GM11168 (cell line): ENCODE results near the gene MOAP1.
"Not testable (repeated sequence)": the region's sequence is repeated elsewhere in the genome, so short reads cannot be mapped to it uniquely, and the experiment has no call there.

Experiments
- in situ Hi-C: fragments of 300-500 bp; cut with MboI; formaldehyde crosslinking; loops from one replicate; pipeline ENCODE4 v1.12.0; 2022; ENCODE audit warnings: low sequenced_read_pairs; ENCODE audit not compliant: unreplicated experiment

Gene MOAP1, protein sequence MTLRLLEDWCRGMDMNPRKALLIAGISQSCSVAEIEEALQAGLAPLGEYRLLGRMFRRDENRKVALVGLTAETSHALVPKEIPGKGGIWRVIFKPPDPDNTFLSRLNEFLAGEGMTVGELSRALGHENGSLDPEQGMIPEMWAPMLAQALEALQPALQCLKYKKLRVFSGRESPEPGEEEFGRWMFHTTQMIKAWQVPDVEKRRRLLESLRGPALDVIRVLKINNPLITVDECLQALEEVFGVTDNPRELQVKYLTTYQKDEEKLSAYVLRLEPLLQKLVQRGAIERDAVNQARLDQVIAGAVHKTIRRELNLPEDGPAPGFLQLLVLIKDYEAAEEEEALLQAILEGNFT

DNA sequence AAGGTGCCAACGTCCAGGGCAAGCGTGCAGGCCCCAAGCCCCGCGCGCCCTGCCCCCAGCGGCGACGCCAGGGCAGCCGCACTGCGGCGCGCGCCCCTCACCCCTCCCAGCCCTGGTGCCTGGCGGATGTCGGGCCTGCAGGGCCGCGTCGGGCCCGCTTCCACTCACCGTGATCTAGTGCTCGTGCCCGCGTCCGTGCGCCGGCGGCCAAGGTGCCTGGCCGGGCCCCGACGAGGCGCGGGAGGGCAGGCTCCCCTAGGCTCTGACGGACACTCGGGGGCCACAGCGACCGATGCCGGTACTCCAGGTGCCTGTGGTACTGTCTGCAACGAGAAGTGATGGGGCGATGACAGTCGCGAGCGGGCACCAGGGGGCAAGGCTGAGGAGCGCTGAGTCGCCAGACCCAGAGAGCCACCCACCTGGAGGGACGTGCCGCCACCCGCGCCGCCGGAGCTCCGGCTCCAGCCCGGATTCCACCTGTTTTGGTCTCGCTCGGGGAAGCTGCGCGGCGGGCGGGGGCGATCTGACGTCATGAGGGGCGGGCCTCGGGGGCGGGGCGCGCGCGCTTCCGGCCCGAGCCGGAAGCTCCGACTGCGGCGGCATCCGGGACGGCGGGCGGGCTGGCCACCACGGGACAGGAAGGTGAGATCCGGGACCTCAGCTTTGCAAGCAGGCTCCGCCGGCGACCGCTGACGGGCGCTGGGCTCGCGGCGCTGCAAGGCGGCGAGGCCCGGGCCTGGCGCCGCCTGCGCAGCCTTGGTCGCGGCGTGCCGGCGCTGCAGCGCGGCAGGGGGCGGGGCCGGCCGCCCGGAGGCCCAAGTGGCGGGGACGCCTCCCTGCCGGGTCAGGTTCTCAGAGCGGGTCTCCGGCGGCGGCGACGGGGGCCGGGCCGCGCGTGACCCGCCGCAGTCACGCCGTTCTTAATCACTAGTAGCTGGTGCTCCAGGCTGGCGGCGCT lies at the start of gene MOAP1, which contains the start of gene LYSET:
Gene MOAP1 (minus strand): TSS at position 507 of the 958 bp plus-strand sequence. CDS start 655 bp downstream, outside the sequence.
Gene LYSET (plus strand): TSS at position 927 of the 958 bp plus-strand sequence. CDS start 89 bp downstream, outside the sequence.
- in situ Hi-C loops, result no loop called here

DNA sequence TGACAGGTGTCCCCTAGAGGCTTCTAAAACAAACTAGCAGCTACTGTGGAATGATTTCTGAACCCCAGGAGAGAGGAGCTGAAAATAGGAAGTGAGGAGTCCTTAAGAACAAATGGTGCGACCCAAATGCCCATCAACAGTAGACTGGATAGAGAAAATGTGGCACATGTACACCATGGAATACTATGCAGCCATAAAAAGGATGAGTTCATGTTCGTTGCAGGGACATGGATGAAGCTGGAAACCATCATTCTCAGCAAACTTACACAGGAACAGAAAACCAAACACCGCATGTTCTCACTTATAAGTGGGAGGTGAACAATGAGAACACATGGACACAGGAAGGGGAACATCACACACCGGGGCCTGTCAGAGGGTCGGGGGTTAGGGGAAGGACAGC lies 48.4 kb upstream of the MOAP1 start:
- in situ Hi-C loops, result not testable (repeated sequence)

DNA sequence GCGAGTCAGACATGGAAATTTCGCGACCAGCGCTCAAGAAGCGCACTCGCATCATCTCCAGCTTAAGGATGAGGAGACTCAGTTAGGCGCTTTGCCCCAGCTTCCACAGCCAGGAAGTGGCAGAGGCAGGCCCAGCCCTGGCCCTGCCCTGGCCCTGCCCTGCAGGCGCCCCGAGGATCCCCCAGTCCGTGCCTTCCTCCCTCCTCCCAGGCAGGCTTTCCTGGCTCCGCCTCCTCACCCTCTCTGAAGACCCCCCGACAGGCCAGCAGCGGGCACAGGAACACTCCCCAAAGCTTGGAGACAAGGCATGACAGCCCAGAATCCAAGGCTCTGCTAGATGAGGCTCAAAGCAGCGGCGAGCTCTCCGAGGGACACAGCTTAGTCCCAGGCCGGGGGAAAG lies 47.5 kb upstream of the MOAP1 start:
- in situ Hi-C loops, result no loop called here

DNA sequence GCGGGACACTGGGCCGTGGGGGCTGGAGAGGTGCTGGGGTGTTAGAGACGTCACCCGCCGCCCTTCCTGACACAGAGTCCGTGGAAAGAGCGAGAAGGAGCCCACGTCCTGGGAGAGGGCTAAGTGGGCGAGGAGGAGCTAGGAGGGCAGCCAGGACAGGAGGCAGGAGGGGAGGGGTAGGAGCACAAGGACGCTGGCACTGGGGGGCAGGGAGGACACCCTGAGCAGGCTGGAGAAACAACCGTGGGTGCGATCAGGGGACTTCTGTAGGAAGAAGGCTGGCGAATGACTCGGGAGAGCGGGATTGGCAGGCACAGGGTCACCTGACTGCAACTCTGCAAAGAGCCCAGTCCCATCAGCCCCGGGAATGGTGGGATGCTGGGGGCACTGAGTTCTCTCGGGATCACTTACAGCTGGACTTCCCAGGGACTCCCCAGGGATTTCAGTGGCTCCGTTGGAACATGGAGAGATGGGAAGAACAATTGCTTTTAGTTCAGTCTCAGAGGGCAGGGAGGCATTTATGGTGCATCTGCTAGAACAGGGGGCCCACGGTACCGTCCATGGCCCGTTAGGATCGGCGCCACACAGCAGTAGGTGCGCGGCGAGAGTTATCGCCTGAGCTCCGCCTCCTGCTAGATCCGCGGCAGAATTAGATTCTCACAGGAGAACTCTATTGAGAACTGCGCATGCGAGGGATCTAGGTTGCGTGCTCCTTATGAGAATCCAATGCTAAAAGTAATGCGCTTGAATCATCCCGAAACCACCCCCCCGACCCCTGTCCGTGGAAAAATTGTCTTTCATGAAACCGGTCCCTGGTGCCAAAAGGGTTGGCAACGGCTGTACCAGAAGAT lies 46.7 kb upstream of the MOAP1 start:
- in situ Hi-C loops, result no loop called here

DNA sequence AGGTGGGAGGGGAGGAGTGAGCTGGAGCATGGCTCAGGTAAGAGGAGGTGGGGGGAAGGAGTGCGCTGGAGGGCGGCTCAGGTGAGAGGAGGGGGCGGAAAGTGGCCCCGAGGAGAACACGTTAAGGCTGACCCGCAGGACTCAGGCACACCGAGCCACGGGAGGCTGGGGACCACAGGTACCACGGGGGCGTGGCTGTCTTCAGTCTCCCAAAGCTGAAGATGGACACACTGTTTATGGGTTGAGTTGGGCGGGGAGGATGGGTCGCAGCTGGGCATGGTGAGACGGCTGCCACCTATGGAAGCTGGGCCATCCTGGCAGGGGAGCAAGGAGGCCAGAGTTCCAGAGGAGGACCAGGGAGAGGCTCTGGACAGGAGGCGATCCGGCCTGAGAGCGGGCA lies 45.8 kb upstream of the MOAP1 start:
- in situ Hi-C loops, result no loop called here

DNA sequence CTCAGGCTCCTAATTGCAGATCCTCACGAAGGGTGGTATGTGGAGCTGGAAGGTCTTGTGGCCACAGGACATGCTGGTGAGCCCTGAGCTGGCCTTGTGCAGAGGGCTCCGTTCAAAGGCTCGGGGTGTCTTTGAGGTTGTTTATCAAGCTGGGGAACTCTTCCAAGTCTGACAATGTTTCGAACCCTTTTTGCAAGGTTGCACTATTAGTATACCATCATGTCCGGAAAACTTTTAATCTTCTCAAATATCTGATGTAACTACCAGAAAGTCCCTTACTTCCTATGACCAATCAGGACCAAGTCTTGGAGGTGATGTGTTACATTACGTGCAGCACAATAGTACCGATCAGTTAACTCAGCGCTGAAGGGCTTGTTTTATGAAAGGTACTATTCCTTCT lies 43.9 kb upstream of the MOAP1 start:
- in situ Hi-C loops, result no loop called here

GRCh38 chr14:93223565-93223964 lies 38.9 kb upstream of the MOAP1 start:
- in situ Hi-C loops, result no loop called here

DNA sequence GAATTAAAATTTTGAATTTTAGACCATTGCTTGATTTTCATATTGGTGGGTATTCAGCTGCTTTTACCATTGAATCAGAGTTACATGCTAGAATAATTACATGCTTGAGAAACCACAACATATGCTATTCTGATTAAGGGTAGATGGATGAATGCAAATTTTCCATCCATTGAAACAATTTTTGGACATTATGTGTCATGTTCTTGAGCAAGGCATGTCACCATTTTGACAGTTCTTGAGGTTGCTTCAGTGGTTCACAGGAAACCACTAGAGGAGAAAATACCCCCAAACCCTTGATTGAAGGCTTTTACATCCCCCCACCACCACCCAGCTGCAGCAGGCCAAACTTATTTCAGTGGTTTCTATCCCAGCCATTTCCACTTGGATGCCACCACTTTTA lies 35.8 kb upstream of the MOAP1 start:
- in situ Hi-C loops, result no loop called here

GRCh38 chr14:93219103-93219726 lies 34.5 kb upstream of the MOAP1 start:
- in situ Hi-C loops, result no loop called here

- in situ Hi-C loops, result no loop called here
Observed at GRCh38 chr14:93214598-93214997, 29.9 kb upstream of the MOAP1 start.

- in situ Hi-C loops, result no loop called here
Observed at GRCh38 chr14:93212432-93212831, 27.7 kb upstream of the MOAP1 start.

DNA sequence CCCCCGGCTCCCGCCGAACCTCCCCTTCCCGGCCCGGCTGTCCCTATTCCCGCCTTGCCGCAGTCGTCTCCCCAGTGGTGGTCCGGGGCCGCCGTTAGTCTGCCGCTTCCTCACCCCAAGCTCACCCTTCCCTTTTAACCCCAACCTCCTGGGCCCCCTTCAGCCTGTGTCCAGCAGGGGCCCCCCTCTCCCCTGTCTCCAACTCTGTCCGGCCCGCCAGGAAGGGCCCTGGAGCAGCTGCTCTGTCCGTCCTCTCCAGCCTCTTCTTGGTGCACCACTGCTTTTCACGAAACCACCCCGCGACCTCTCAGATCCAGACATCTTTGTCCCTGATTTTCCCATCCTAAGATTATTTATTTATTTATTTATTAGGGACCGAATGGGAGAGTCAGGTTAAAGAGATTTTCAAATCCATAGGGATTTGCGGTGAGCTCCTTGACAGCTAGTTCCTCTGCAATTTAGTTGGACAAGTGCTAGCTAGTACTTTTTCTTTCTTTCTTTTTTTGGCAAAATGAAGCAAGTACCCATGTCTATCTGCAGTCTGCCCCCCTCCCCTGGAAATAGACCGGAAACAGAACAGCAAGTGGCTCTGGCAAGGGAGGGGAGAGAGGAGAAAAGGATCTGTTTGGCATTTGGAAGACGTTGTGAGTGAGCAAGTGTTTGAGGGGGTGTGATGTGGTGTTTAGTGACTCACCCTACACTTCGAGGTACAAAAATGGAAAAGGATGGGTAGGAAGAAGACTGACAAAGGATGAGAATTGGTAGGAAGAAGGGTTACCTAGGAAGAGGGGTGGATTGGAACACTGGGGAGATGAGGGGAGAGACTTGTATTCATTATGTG lies 23.0 kb upstream of the MOAP1 start:
- in situ Hi-C loops, result no loop called here

- in situ Hi-C loops, result no loop called here
Observed at GRCh38 chr14:93206793-93207467, 22.2 kb upstream of the MOAP1 start, which contains the start of the genes GON7 and UBR7. TSS of gene GON7 (minus strand) at chr14:93207065. CDS start at chr14:93207037, 28 bp downstream. TSS of gene UBR7 (plus strand) at chr14:93207256. CDS start at chr14:93207292, 36 bp downstream.

- in situ Hi-C loops, result no loop called here
Observed at GRCh38 chr14:93201155-93201704, 16.5 kb upstream of the MOAP1 start.

DNA sequence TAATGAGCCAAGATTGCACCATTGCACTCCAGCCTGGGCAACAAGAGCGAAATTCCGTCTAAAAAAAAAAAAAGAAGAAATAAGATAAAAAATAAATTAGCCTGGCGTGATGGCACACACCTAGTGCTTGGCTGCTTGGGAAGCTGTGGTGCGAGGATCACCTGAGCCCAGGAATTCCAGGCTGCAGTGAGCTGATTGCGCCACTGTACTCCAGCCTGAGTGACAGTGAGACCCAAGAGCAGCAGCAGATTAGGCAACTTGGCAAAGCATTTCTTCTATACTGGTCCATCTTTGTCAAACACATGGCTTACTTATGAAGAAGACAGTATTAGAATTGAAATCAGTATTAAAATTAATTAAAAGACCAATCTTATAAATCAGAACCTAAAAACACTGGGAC lies 15.9 kb upstream of the MOAP1 start:
- in situ Hi-C loops, result no loop called here

DNA sequence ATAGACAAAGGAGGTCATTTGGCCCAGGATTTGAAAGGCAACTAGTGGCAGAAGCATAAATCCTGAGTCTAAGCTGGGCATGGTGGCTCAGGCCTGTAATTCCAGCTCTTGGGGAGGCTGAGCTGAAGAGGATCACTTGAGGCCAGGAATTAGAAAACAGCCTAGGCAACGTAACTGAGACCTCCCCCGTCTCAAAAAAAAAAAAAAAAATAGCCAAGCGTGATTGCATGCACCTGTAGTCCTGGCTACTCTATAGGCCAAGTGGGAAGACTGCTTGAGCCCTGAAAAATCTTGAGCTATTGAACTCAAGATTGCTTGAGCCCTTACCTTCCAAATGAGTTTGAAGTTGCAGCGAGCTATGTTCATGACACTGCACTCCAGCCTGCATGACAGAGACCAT lies 14.3 kb upstream of the MOAP1 start:
- in situ Hi-C loops, result no loop called here

GRCh38 chr14:93195316-93195999 lies 10.8 kb upstream of the MOAP1 start:
- in situ Hi-C loops, result no loop called here
